ENCODE measurements around the gene LDLRAD4.

The LDLRAD4 gene

GRCh38 chr18:13372531-13372951, 154.0 kb downstream of the LDLRAD4 start:
- no peak for DNase-seq (ENCODE audit: low read depth)

GRCh38 chr18:13374096-13374467, 155.5 kb downstream of the LDLRAD4 start:
- DNase-seq (ENCODE audit: low read depth) = no peak

- DNase-seq (ENCODE audit: low read depth) = no peak
Observed at GRCh38 chr18:13374468-13375301, 156.1 kb downstream of the LDLRAD4 start.

DNA sequence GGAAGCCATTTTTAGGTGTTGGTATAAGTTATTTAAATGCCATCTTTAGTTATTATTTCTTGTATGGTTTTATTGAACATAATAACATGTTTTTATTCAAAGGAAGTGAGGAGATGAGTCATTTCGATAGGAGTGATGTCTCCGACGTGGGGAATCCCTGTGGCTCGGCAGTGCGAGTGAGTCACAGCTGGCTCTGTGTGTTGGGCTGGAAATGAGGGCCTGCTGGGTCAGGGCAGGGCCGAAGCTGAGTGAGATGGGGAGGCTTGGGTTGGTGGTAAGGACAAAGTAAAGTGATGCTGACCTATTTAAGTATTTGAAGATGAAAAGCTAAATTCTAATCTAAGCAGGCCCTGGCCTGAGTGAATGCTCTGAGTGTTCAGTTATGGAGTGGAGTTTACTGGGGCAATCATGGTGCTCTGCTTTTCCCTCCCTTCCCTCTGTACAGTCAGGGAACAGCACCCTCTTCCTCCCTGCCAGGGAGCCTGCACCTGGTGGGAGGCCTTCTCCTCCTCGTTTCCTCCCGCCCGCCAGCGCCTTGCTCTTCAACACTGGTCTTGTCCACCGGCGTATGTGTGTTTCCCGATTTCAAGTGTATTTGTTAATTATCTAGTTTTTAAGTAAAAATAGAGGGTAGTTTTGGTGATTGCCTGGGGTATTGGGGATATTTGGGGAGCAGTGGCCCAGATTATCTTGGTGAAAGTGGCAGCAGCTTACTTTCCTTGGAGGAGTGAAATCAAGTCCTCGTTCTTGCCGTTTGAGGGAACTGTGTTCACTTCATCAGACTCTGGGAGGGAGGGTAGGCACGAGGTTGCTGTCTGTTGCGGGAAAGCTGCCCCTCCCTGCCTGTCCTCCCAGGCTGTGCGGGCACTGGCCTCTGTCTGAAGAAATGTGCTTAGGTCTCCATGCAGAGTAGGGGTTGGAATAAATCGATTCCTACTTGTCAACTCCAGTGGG, 157.0 kb downstream of the LDLRAD4 start:
- peak; percentile 76 for DNase-seq (ENCODE audit: low read depth)

DNA sequence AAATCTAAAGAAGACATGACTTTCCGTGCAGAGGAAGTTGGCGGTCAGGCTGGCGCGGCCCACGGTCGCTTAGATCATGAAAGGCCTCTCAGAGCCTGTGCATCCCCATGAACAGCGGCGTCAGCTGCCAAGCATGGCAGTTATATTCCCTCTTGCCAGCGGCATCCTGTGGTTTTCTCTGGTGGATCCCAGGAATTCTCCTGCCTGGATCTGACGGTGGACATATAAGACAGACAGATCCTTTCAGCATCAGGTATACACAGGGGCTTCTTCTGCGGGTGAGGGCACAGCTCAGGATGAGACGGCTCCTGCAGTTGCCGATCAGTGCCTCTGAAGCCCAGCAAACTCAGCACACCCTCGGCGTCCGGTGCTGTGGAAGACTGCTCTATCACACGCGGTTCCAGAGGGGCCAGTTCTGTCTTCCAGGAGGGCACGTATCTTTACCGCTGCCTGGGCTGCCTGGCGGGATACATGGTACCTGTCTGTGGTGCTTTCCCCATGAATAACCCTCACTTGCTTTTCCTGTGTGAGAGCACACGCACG, 157.8 kb downstream of the LDLRAD4 start:
- DNase-seq (ENCODE audit: low read depth) = no peak

DNA sequence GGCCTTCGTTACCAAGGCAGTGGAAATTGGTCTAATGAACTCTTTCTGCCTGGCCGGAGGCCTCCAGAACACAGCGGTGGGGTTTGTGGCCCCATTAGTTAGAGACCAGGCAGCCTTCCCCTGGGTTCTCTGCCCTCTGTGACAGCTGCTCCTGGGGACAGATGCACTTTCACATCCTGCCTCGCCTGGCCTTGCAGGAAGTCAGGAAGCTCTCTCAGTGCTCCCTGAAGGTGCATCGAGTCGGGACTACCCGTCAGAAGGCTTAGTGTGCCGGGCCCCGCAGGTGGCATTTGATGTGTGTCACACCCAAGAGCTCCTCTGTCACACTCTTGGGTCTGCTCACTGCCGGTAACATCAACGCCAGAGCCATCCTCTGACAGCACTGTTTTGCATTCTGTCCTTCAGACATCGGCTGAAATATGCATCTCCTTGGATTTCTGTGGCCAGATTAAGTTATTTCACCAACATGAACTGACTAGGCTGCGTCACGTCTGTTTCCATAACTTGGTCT, 158.3 kb downstream of the LDLRAD4 start:
- no peak for DNase-seq (ENCODE audit: low read depth)

DNA sequence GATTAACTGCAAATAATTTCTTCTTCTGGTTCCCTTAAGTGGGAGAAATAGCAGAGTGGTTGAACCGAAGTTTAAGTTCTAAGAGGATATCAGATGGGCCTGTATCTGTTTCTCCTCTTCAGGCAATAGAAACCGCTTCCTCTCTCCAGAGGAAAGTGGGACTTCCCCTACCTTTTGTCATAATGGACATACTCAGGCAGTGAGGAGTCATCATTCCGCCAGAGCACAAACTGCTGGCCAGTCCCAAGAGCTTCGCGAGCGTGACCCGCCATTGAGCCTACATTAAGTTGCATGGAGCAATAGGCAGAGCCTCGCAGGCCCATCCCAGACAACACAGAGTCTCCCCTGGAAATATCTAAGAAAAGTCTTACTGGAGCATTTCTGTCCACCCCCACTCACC, 158.9 kb downstream of the LDLRAD4 start:
- DNase-seq (ENCODE audit: low read depth) = no peak

GRCh38 chr18:13378150-13378549, 159.6 kb downstream of the LDLRAD4 start:
- no peak for DNase-seq (ENCODE audit: low read depth)

- DNase-seq (ENCODE audit: low read depth) = no peak
Observed at GRCh38 chr18:13379062-13379865, 160.7 kb downstream of the LDLRAD4 start.

DNA sequence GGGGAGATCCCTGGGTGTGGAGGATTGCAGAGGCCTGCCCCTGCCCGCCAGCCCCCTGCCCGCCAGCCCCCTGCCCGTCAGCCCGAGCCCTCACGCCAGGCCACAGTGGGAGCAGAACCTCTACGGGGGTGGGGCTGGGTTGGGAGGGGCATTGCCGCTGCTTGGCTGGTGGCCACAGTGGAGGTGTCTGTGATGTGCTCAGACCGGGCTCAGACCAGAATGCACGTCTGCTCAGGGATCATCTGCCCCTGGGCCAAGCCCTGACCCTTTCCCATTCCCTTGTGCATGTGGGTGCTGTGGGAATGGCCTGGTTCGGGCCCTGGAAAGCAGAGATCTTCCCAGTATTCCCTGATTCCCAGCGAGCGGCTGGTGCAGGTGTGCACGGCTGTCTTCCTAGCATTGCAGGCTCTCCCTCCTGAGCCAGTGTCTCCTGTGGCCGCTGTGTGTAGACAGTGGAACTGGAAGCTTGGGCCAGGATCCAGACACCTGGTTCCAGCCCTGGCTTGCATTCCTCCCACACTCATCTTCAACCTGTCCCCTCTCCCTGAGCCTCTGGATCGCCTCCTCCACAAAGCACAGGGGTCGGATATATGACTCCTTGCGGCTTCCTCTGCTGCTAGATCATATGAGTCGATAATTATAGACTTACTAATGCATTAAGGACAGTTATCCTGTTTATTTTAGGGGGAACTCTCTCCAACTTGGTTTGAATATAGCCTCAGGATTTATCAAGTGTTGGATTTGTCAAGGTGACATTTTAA, 161.6 kb downstream of the LDLRAD4 start:
- no peak for DNase-seq (ENCODE audit: low read depth)

GRCh38 chr18:13380691-13381070, 162.1 kb downstream of the LDLRAD4 start:
- DNase-seq (ENCODE audit: low read depth) = no peak

- DNase-seq (ENCODE audit: low read depth) = no peak
Observed at GRCh38 chr18:13381331-13381730, 162.8 kb downstream of the LDLRAD4 start.

DNA sequence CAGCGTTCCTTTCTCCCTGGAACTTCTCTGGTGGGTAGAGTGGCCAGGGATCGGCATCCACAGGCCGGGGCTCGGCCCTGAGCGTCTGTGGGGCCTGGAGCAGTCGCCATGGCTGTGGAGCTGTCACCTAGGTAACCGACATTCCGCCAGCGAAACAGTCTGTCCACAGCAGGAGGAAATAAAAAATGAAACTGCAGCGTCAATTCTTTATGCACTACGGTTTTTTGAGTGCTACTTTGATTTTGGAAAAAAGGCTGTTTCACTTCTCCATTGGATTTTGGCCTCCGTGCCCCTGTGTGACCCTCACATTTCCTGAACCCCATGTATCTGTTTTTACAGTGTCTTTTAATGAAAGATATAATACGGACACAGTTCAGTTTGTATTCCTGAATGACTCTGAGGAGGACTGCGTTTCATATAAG, 163.4 kb downstream of the LDLRAD4 start:
- no peak for DNase-seq (ENCODE audit: low read depth)

GRCh38 chr18:13382366-13382953, 163.9 kb downstream of the LDLRAD4 start:
- DNase-seq (ENCODE audit: low read depth) = peak; percentile 46

GRCh38 chr18:13382954-13383827, 164.6 kb downstream of the LDLRAD4 start:
- no peak for DNase-seq (ENCODE audit: low read depth)

- DNase-seq (ENCODE audit: low read depth) = no peak
Observed at GRCh38 chr18:13386891-13387801, 168.6 kb downstream of the LDLRAD4 start.

- DNase-seq (ENCODE audit: low read depth) = no peak
Observed at GRCh38 chr18:13387855-13388548, 169.4 kb downstream of the LDLRAD4 start.
